Uterus (tissue), 2 donors: ENCODE results near the gene CIRBP.

Experiments
- POLR2A ChIP-seq, 2 donors: fragments of 450-650 bp; IDR thresholded peaks; one replicate each; pipeline ENCODE4 v1.6.1; 2016; ENCODE audit warnings: antibody characterized with exemption in 2 of 2, mild to moderate bottlenecking in 1 of 2, moderate library complexity in 1 of 2
- TF ChIP-seq, protein P1 (sequence below), 4 experiments: fragments of 200-600 bp in 2 of 4; fragments of 450-650 bp in 2 of 4; sonication (generic) in 2 of 4; IDR thresholded peaks; one replicate each; pipeline ENCODE4 v1.5.1; 2016 to 2019; ENCODE audit warnings: antibody characterized with exemption in 4 of 4, mild to moderate bottlenecking in 2 of 4, moderate library complexity in 1 of 4

DNA sequence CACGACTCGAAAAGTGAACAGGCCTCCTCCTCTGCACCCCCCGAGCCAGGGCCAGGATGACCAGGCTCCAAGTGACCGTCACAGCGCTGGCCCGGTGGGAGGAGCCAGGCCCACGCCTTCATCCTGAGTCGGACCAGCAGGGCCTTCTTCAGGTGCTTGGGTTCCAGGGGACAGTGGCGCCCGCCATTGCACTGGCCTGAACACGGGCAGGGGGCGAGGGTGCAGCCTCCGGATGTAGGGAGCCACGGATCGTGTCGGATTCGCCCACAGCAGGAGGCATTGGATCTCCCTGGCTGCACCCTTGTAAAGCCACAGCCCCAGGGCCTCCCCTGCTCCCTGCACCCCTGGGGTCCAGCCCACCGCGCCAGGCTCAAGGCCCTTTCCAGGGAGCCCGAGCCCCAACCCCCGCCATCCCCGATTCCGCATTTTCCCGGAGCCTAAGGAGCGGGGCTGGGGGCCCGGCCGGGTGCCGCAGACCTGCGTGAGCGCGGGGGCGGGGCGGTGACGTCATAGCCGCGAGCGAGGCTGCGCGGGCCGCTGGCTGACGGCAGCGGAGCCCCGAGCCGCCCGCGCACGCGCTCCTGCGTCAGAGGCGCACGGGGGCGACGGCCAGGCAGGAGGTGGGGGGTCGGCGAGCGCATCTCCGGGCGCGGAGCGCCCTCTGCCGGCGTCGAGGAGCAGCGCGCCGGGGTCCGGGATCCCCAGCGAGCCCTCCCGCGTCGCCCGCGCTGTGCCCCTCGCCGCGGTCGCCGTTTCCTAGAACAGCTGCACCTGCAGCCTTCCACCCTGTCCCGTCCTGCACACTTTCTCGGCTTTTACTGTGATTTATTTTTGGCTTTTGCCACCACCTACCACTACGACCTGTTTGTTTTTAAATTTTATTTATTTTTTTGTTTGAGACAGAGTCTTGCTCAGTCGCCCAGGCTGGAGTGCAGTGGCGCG lies 29.1 kb upstream of the CIRBP start:
- peak; percentile 24 to 69 for TF ChIP-seq POLR2A (IDR thresholded peaks at IDR 0.05)
- TF ChIP-seq, protein P1, sequence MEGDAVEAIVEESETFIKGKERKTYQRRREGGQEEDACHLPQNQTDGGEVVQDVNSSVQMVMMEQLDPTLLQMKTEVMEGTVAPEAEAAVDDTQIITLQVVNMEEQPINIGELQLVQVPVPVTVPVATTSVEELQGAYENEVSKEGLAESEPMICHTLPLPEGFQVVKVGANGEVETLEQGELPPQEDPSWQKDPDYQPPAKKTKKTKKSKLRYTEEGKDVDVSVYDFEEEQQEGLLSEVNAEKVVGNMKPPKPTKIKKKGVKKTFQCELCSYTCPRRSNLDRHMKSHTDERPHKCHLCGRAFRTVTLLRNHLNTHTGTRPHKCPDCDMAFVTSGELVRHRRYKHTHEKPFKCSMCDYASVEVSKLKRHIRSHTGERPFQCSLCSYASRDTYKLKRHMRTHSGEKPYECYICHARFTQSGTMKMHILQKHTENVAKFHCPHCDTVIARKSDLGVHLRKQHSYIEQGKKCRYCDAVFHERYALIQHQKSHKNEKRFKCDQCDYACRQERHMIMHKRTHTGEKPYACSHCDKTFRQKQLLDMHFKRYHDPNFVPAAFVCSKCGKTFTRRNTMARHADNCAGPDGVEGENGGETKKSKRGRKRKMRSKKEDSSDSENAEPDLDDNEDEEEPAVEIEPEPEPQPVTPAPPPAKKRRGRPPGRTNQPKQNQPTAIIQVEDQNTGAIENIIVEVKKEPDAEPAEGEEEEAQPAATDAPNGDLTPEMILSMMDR (IDR thresholded peaks at IDR 0.05) = peak; percentile 71 to 99 (median 96)
